GM21717 (cell line): ENCODE measurements around the gene BLCAP.
"Not testable (repeated sequence)": the region's sequence is repeated elsewhere in the genome, so short reads cannot be mapped to it uniquely, and the experiment has no call there.

Experiments
- ATAC-seq: cut with Tn5 transposase; IDR thresholded peaks from one replicate; pipeline ENCODE4 v1.9.1; 2021; ENCODE audit warnings: mild to moderate bottlenecking, moderate library complexity; ENCODE audit not compliant: unreplicated experiment

Gene BLCAP

GRCh38 chr20:37558306-37558705 lies 30.6 kb upstream of the BLCAP start:
- no peak for ATAC-seq

GRCh38 chr20:37556538-37556937 lies 28.9 kb upstream of the BLCAP start:
- ATAC-seq, result no peak

GRCh38 chr20:37554721-37555298 lies 27.1 kb upstream of the BLCAP start:
- not testable (repeated sequence) for ATAC-seq

DNA sequence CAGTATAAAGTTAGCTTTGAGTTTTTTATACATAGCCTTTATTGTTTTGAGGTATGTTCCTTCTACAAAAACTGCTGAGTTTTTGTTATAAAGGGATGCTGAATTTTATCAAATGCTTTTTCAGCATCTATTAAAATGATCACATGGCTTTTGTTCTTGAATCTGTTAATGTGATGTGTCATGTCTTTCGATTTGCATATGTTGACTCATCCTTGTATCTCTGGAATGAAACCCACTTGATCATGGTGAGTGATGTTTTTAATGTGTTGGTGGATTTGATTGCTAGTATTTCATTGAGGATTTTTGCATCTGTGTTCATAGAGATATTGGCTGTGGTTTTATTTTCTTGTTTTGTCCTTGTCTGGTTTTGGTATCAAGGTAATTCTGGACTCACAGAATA lies 24.7 kb upstream of the BLCAP start:
- no peak for ATAC-seq

DNA sequence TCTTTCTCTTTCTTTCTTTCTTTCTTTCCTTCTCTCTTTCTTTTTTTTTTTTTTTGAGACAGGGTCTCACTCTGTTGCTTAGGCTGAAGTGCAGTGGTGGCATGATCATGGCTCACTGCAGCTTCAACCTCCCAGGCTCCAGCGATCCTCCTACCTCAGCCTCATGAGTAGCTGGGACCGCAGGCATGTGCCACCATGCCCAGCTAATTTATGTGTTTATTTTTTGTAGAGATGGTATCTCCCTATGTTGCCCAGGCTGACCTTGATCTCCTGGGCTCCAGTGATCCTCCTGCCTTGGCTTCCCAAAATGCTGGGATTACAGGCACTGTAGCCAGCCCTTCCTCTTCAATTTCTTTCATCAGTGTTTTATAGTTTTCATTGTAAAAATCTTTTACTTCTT lies 24.0 kb upstream of the BLCAP start:
- ATAC-seq, result not testable (repeated sequence)

- not testable (repeated sequence) for ATAC-seq
These were observed 22.6 kb upstream of the BLCAP start for GRCh38 chr20:37550101-37550920.

- no peak for ATAC-seq
These were observed 20.2 kb upstream of the BLCAP start for GRCh38 chr20:37547912-37548311.

- ATAC-seq, result no peak
These were observed 17.8 kb upstream of the BLCAP start for GRCh38 chr20:37545516-37545915.

GRCh38 chr20:37544386-37544785 lies 16.7 kb upstream of the BLCAP start:
- no peak for ATAC-seq

DNA sequence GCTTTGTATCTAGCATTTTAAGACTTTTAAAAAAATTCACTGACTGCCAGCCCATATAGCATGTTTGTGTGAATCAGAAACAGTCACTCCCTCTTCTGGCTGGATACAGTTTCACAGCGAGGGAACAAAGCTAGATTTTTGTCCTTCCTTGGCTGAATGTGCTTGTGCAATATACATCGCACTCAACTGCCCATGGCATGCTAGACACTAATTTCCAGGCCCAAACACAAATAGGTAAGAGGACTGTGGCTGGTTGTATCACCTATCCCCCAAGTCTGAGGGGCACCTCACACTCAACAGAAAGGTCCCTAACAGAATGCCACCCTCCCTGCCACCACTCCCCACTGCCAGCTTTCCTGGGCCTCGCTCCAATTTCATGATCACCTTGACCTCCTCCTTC lies 16.2 kb upstream of the BLCAP start:
- ATAC-seq, result no peak

GRCh38 chr20:37542281-37542680 lies 14.6 kb upstream of the BLCAP start:
- no peak for ATAC-seq

GRCh38 chr20:37541326-37541725 lies 13.7 kb upstream of the BLCAP start:
- no peak for ATAC-seq

DNA sequence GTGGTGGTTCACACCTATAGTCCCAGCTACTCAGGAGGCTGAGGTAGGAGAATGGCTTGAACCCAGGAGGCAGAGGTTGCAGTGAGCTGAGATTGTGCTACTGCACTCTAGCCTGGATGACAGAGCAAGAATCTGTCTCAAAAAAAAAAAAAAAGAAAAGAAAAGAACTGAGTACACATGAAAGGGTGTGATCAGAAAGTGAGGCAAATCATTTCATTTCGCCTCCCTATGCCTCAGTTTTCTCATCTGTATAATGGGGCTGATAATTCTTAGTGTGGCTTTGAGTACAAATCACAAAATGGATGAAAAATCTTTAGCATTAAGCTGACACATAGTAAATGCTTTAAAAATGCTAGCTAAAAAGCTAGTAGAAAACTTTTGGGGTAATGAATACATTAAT lies 13.2 kb upstream of the BLCAP start:
- ATAC-seq, result not testable (repeated sequence)

DNA sequence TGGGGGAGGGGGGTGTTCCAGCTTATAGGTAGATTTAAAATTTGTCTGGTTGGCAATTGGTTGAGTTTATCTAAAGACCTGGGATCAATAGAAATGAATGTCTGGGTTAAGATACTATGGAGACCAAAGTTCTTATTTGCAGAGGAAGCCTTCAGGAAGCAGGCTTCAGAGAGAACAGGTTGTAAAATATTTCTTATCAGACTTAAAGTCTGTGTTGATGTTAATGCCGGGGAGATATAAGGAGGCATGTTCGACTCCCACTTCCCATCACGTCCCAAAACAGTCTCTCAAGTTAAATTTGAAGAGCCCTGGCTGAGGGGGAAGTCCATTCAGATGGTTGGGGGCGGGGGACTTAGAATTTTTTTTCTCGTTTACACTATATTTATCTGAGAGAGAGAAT lies 12.3 kb upstream of the BLCAP start:
- ATAC-seq, result no peak

DNA sequence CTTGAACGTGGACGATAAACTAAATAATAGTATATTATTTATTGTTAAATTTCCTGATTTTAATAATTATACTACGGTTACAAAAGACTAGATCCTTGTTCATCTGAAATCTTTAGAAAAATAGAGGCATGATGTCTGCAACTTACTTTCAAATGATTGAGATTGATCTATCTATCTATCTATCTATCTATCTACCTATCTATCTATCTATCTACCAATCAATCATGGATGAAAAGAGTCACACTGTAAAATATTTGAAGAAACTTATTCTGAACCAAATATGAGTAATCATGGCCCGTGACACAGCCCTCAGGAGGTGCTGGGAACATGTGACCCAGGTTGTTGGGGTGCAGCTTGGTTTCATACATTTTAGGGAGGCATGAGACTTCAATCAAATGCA lies 11.7 kb upstream of the BLCAP start:
- no peak for ATAC-seq

GRCh38 chr20:37538003-37538402 lies 10.3 kb upstream of the BLCAP start:
- no peak for ATAC-seq

DNA sequence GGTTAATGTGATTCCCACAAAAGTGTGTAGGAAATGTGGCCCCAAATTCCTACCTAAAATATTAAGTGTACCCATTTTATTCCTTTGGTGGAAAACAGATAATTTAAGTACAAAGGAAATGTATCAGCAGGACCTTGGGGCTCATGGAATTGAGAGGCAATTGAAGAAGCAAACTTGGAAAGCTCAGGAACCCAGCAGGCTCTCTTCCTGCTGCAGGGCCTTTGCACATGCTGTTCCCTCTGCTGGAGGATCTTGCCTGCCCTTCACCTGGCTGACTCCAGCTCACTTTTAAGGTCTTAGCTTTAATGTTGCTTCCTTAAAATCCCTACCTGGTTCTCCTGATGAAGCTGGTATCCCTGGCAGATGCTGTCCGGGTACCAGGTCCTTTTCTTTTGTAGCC lies 9.8 kb upstream of the BLCAP start:
- ATAC-seq, result no peak

- ATAC-seq, result no peak
These were observed 7.9 kb upstream of the BLCAP start for GRCh38 chr20:37535443-37536132.

DNA sequence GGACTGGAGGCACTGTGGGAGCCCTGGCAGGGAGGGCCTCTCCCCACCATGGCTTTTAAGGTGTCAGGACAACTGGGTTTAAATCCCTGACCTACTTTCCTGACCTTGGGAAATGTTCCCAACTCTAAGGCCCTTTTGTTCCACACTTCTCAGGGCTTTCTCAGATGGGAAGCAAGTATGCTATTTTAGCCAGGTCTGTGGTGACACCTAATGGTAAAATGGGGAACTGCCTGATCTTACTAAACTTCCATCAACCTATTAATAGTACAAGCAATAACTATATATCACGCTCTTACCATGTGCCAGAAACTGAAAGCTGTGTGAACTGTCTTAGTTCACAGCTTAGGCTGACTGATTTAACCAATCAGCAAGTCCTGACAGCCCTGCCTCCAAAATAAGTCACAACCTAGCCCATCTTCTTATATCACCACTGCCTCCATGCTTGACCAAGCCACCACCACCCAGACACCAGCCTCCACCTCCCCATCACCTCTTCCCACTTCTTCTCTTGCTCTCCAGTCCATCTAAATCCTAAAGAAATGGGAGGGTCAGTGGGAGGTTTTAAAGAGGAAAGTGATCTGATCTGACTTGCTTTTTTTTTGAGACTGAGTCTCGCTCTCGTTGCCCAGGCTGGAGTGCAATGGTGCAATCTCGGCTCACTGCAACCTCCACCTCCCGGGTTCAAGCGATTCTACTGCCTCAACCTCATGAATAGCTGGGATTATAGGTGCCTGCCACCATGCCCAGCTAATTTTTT lies 6.9 kb upstream of the BLCAP start:
- ATAC-seq, result peak; percentile 68

- ATAC-seq, result no peak
These were observed 5.6 kb upstream of the BLCAP start for GRCh38 chr20:37533154-37533715.

GRCh38 chr20:37531856-37532255 lies 4.2 kb upstream of the BLCAP start:
- ATAC-seq, result no peak
